GM19023 (cell line): Measurements from ENCODE around the gene SLC4A9.
A peak's percentile ranks its signal among the peaks of the same experiment; 100 is the strongest.
"Not testable (repeated sequence)": the region's sequence is repeated elsewhere in the genome, so short reads cannot be mapped to it uniquely, and the experiment has no call there.

Experiments
- ATAC-seq: cut with Tn5 transposase; IDR thresholded peaks from one replicate; pipeline ENCODE4 v1.9.1; 2021; ENCODE audit warnings: mild to moderate bottlenecking, moderate library complexity; ENCODE audit not compliant: unreplicated experiment

The SLC4A9 gene

DNA sequence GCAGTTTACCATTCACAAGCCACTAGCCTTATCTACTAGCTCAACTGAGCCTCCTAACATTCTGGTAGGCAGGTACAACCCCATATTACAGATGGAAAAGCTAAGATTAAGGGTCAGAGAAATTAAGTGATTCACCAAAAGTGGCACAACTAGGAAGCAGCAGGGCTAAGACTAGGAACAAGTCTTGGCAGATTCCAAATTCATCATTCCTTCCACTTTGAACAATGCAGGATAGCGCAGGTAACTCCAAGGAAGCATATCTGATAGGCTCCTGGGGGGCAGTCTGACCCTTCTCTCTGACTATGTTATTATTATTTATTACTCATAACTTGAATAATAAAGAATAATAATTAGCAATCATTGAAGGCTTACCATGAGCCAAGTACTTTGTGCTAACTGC, 22.1 kb upstream of the SLC4A9 start:
- no peak for ATAC-seq

DNA sequence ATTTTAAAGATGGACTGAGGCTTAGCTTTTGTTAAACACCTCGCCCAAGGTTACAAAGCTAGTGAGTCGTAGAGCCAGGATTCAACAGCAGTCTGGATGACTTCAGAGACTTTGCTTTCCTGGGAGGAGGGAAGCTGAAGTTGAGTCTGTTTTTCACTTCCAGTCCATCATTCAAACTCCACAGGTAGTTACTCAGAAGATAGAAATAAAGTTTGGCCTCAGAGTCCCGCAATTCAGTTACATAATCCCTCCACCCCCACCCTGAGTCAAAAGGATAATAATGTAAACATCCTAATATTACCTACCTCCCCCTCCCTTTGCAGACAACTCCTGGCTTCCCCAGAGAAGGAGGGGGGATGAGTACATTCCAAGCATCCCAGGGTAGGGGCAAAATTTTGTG, 21.7 kb upstream of the SLC4A9 start:
- no peak for ATAC-seq

DNA sequence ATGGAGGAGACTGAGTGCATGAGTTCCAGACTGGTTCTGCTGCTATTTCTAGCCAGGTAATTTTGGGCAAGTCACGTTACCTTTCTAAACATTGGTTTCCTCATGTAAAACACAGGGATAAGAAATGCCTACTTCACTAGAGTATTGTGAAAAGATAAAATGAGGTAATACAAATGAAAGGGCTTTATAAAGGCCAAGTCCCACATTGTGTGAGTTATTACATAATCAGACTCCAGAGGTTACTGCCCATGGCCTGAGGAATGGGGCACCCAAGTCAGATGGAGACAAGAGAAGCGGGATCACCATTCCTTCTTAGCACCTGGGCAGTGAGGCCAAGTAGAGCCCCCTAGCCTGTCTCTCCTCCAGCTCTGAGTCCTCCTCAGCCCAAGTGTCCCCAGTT, 21.1 kb upstream of the SLC4A9 start:
- no peak for ATAC-seq

- ATAC-seq: no peak
These were observed 20.4 kb upstream of the SLC4A9 start for GRCh38 chr5:140339636-140340035.

- no peak for ATAC-seq
These were observed 19.3 kb upstream of the SLC4A9 start for GRCh38 chr5:140340605-140341121.

- no peak for ATAC-seq
These were observed 18.4 kb upstream of the SLC4A9 start for GRCh38 chr5:140341591-140341990.

DNA sequence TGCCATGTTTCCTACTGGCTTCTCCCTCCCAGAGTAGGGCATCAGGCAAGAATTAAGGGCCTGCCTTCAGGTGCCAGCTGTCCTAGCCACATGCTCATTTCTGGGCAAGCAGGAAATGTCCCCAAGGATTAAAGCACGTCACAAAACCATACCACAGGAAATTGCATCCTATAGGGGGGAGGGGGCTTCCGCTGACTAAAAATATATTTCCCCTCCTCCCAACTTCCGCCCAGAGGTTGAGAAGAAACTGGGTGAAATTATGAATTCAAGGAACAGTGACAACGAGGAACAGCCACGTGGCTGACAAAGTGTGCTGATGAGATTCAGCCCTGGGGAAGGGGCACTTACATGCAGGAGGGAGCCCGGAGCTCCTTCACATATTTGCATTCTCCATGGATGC, 17.7 kb upstream of the SLC4A9 start:
- no peak for ATAC-seq

DNA sequence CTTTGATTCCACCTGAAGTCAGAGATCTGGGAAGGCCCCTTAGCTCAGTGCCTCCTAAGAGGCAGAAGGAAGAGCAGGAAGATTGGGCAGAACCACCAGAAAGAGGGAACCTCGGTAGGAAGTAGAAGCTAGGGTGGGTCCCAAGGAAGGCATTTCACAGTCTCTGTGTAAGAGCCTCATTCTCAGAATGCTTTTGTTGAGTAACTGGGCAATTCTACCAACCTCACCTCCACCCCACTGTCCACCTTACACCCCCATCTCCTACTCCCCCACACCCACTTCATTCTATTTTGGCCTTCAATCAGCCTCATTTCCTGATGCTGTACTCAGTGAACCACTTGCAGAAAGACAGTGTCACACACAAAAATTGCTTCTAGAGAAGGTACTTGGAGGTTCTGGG, 17.1 kb upstream of the SLC4A9 start:
- ATAC-seq: no peak

DNA sequence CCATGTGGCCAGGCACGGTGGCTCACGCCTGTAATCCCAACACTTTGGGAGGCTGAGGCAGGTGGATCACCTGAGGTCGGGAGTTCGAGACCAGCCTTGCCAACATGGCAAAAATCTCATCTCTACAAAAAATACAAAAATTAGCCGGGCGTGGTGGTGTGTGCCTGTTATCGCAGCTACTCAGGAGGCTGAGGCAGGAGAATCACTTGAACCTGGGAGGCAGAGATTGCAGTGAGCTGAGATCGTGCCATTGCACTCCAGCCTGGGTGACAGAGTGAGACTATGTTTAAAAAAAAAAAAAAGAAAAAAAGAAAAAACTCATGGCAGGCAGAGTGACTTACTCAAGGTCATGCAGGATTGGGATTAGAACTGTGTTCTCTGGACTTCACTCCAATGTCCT, 16.1 kb upstream of the SLC4A9 start:
- ATAC-seq: not testable (repeated sequence)

DNA sequence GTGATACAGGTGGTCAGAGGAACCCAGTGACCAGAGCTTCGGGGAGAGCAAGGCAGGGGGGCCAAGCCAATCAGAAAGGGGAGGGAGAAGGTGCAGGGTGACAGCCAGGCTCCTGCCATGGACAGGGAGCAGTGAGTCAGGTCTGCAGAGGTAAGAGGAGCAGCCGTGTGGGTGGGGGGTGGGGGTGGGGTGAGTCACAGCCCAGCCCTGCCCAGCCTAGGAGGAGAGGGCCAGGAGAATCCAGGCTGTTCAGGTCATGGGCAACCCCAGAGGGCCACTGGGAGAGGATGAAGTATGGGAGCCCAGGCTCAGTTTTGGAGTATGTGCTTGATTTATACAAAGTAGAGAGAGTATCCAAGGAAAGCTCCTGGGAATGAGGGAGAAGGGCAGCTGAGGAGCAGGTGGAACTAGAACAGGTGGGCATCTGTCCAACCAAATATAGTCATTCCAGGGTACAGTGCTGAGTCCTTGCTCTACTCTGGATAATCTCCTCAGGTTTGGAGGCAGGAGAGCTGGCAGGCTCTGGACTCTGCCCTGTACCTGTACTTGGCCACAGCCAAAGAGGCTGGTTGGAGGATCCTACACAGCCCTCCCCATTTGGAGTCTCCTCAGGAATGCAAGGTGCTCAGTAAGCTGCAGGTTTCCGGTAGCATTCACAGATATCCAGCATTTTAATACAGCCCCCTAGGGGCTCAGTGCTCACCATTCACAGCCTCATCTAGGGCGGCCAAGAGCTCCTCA, 15.1 kb upstream of the SLC4A9 start:
- no peak for ATAC-seq

- no peak for ATAC-seq
These were observed 14.1 kb upstream of the SLC4A9 start for GRCh38 chr5:140345919-140346347.

GRCh38 chr5:140346348-140347221, 13.4 kb upstream of the SLC4A9 start, which contains the start of gene HBEGF:
Gene HBEGF (minus strand): TSS chr5:140346603. CDS start chr5:140346328, 275 bp downstream.
- peak; percentile 76 for ATAC-seq

- ATAC-seq: no peak
These were observed 12.6 kb upstream of the SLC4A9 start for GRCh38 chr5:140347360-140347759.

DNA sequence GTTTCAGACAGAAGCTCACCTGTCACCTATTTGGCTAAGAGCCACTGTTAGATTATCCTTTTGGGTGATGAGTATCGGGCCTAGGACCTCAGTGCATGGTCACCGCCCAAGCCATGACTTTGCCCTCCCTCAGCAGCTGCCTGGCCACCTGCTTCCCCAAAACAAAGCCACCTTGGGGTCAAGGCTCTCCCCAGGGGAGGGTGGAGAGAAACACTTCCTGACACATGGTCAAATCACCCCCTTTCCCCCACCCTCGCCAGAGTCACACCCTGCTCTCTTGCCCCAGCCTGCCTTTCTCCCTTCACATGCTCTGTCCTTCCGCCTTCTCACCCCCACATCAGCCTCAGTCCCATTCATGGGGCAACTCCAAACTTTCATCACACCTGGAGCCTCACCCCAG, 11.9 kb upstream of the SLC4A9 start:
- no peak for ATAC-seq

- no peak for ATAC-seq
These were observed 10.8 kb upstream of the SLC4A9 start for GRCh38 chr5:140349244-140349643.

DNA sequence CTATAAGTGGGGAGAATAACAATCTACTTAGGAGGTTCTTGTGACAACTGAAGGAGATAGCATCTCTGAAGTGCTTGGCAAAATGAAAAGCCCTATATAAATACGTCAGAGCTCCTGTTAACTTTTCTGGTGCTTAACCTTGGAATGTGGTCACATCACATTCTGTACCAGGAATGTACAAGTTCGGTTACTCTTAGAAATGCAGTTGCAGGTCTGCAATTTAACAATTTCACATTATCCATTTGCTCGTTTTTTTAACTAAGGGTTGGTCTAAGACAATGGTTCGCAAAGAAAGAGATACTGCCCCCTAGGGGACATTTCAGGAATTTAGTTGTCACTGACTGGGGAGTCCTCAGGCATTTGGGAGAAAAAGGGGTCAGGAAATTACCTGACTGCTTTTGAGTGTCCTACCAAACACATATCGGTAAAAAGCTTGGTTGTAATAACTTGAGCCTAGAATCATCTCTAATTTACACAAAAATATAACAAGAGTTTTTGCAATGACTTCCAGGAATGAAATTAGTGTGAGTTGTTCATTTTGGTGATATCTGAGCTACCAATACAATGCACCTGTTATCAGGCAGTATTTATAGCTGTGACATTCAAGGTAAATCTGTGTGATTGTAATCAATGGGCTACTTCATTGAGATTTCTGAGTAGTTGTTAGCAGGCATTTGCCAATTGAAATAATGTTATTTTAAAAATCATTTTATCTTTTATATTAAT, 8.2 kb upstream of the SLC4A9 start:
- ATAC-seq: no peak

GRCh38 chr5:140355546-140355945, 4.4 kb upstream of the SLC4A9 start:
- ATAC-seq: no peak

DNA sequence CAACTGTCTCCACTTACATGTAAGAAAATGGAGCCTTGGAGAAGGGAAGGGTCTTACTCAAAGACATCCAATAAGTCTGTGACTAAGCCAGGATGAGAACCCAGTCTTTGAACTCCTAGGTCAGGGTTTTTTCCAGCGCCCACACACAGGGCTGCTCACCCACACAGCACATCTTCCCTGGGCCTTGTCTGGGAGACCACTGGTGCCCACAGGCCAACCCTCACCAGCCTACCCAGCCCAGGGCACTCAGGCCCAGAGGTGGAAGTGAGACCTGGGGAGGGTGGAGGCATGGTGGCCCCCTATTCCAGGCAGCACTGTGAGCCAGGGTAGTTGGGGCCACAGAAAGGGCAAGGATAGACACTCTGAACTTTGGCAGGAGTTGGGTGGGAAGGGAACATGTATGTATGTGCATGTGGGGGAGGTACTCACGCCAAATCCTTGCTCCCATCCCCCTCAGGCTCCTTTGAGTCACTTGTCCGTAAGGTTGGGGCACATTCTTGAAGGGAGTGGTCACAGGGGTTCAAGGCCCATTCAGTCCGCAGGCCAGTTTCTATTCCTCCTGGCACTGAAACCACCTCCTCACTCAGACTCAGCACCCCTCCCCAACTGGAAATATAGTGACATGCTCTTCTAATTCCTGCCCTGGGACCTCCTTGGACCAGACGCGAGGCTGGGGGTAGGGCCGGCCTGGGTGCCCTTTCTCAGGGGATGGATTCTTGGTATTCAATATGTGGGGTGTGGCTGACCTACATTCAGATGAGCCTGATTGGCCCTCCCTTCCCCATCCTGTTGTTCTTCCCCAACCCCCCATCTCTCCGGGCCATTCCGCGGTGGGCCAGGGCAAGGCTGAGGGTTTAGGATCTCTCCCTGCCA, 2.9 kb upstream of the SLC4A9 start:
- peak; percentile 27 for ATAC-seq

DNA sequence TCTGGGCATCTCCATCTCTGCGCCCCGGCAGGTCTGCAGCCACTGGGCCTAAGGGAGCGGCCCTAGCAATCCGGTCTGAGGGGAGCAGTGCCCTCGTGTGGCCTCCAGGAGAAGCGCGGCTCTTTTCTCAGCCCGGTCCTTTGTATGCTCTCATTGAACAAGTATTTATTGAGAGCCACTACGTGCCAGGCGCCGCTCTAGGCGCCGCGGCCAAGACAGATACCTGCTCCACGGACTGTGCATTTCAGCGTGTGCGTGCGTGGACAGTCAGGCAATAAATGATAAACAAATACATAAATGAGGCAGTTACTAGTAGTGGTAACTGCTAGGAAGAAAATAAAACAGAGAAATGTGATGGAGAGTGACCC, 2.3 kb upstream of the SLC4A9 start:
- ATAC-seq: peak; percentile 89

GRCh38 chr5:140358738-140359310, 1.2 kb upstream of the SLC4A9 start:
- no peak for ATAC-seq
